ENCODE measurements around the gene TSPAN18. TPM values are rescaled to one million over a fixed set of nuclear protein-coding genes. Genes with fewer than 3 reads are reported as not detected.

TSPAN18 gene
- total RNA-seq, 1 experiment from 2014 or later = 18.3 TPM

GRCh38 chr11:44785856-44786607, 59.3 kb downstream of the TSPAN18 start:
- no peaks in the 10 kb centered on the region for H3K36me3 ChIP-seq (ENCODE audit: control insufficient read depth in 1 of 2, insufficient read depth in 2 of 2, low read length in 2 of 2)
- ChIA-PET RAD21 (ENCODE audit: low non-redundant PET in 1 of 2, low total read pairs in 2 of 2, uncharacterized antibody in 2 of 2, unreplicated experiment in 2 of 2) (no interaction called here), POLR2A (no interaction called here), CTCF (interaction anchor here (0.9 kb wide), 1 partner anchor 152 kb away, joined by 3 read pairs; no protein-coding TSS in a partner anchor)
- TF ChIP-seq SIN3A (IDR thresholded peaks at IDR 0.05; ENCODE audit: low read depth) (no peak), TCF7L2 (IDR thresholded peaks at IDR 0.05; ENCODE audit: borderline replicate concordance, extremely low read depth, insufficient read depth, insufficient read length) (no peak), SP1 (IDR thresholded peaks at IDR 0.05; ENCODE audit: low read depth) (no peak), CTCF (IDR thresholded peaks at IDR 0.05 in 2 of 3, conservative IDR thresholded peaks at IDR 0.05 in 1 of 3; ENCODE audit: borderline replicate concordance in 1 of 3, insufficient read depth in 1 of 3, low read depth in 2 of 3, low read length in 2 of 3) (peak in 2 of 3 experiments; percentile 27 to 57; a peak in 3 of 6 replicates), EZH2 (IDR thresholded peaks at IDR 0.05) (no peak), YY1 (IDR thresholded peaks at IDR 0.05; ENCODE audit: extremely low read depth, insufficient replicate concordance, low read depth, low read length) (no peak), REST (IDR thresholded peaks at IDR 0.05; ENCODE audit: low read depth) (no peak)
- H4K20me1 ChIP-seq (ENCODE audit: insufficient read depth) = no peaks in the 10 kb centered on the region
- no TSS peak for BruUV-seq (replicated peaks)
- peak; percentile 76; the same call in 1 of the 2 replicates for ATAC-seq
- no peaks in the 10 kb centered on the region for H3K79me2 ChIP-seq (ENCODE audit: insufficient read depth, low read length)
- intact Hi-C loops (cut with micrococcal nuclease) = no loop called here
- H3K9ac ChIP-seq (ENCODE audit: low read length) = no peak overlapping the region
- no peaks in the 10 kb centered on the region for H3K9me3 ChIP-seq (ENCODE audit: control insufficient read depth in 1 of 2, insufficient read depth in 1 of 2, low read depth in 1 of 2, low read length in 2 of 2)
- no peaks in the 10 kb centered on the region for H3K4me1 ChIP-seq (ENCODE audit: control insufficient read depth in 1 of 2, insufficient read depth in 2 of 2, low read length in 2 of 2)
- H3K4me2 ChIP-seq (ENCODE audit: low read length) = no peak overlapping the region
- no peaks in the 10 kb centered on the region for H3K27me3 ChIP-seq (ENCODE audit: insufficient read depth, low read length)
- DNase-seq (ENCODE audit: low read depth, low spot score) = no peak
- no peak overlapping the region for H2AFZ ChIP-seq (ENCODE audit: low read depth, low read length, poor library complexity, severe bottlenecking)
- no peak overlapping the region for H3K4me3 ChIP-seq (replicated peaks in 1 of 2; ENCODE audit: low read depth in 1 of 2, low read length in 2 of 2)
- no peak overlapping the region for H3K27ac ChIP-seq (ENCODE audit: low read depth, low read length)
- H3K9me2 ChIP-seq (ENCODE audit: insufficient read depth) = no peaks in the 10 kb centered on the region

All from HCT116 (cell line).